Measurements from ENCODE around the gene NPLOC4. TPM values are rescaled to one million over a fixed set of nuclear protein-coding genes. Genes with fewer than 3 reads are reported as not detected.

Gene NPLOC4
- total and polyA plus RNA-seq, 9 of the 15 experiments (the other 6 are each of a cell fraction or from before 2014, with no cell fraction given), result 1.5 to 116 (median 64.5) TPM

GRCh38 chr17:81532490-81533287, 104.2 kb downstream of the NPLOC4 start (continued):
- no peak for TF ChIP-seq STAG1 (CRISPR knock-in tag; IDR thresholded peaks at IDR 0.05; ENCODE audit: borderline replicate concordance)
- TF ChIP-seq ZNF124 (CRISPR knock-in tag; IDR thresholded peaks at IDR 0.05), result no peak
- no peak for TF ChIP-seq SAP30 (IDR thresholded peaks at IDR 0.05; ENCODE audit: borderline replicate concordance, insufficient read depth, low read depth, low read length, poor library complexity, severe bottlenecking)
- TF ChIP-seq SMAD3 (CRISPR knock-in tag; conservative IDR thresholded peaks at IDR 0.05), result no peak
- TF ChIP-seq ZBED1 (IDR thresholded peaks at IDR 0.05), result no peak
- no peak for TF ChIP-seq RUNX1 (IDR thresholded peaks at IDR 0.05; ENCODE audit: low read depth)
- TF ChIP-seq DACH1 (IDR thresholded peaks at IDR 0.05; ENCODE audit: partially characterized antibody), result no peak
- TF ChIP-seq RBM25 (IDR thresholded peaks at IDR 0.05; ENCODE audit: low read depth, low read length, severe bottlenecking), result no peak
- peak; percentile 1 for TF ChIP-seq CREBBP (IDR thresholded peaks at IDR 0.05; ENCODE audit: low read depth, low read length)
- no peak for TF ChIP-seq MED1 (CRISPR knock-in tag; IDR thresholded peaks at IDR 0.05; ENCODE audit: borderline replicate concordance)
- TF ChIP-seq ZNF77 (CRISPR knock-in tag; IDR thresholded peaks at IDR 0.05), result no peak
- TF ChIP-seq HINFP (tag; conservative IDR thresholded peaks at IDR 0.05; ENCODE audit: low read depth), result no peak
- TF ChIP-seq, protein P1, sequence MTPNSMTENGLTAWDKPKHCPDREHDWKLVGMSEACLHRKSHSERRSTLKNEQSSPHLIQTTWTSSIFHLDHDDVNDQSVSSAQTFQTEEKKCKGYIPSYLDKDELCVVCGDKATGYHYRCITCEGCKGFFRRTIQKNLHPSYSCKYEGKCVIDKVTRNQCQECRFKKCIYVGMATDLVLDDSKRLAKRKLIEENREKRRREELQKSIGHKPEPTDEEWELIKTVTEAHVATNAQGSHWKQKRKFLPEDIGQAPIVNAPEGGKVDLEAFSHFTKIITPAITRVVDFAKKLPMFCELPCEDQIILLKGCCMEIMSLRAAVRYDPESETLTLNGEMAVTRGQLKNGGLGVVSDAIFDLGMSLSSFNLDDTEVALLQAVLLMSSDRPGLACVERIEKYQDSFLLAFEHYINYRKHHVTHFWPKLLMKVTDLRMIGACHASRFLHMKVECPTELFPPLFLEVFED (CRISPR knock-in tag; conservative IDR thresholded peaks at IDR 0.05), result peak; percentile 77; the same call in 1 of the 2 replicates
- peak; percentile 24; the same call in 1 of the 2 replicates for TF ChIP-seq OTX1 (CRISPR knock-in tag; IDR thresholded peaks at IDR 0.05)
- TF ChIP-seq FOXO4 (CRISPR knock-in tag; IDR thresholded peaks at IDR 0.05), result no peak
- peak; percentile 60 for TF ChIP-seq POLR2A (conservative IDR thresholded peaks at IDR 0.05)
- TF ChIP-seq ZNF23 (CRISPR knock-in tag; IDR thresholded peaks at IDR 0.05), result no peak
- TF ChIP-seq CC2D1A (IDR thresholded peaks at IDR 0.05), result no peak
- no peak for TF ChIP-seq HMBOX1 (IDR thresholded peaks at IDR 0.05)
- no peak for TF ChIP-seq ZBTB8A (IDR thresholded peaks at IDR 0.05; ENCODE audit: partially characterized antibody)
- no peak for TF ChIP-seq SMAD1 (IDR thresholded peaks at IDR 0.05; ENCODE audit: low read depth, low read length, partially characterized antibody)
- TF ChIP-seq, protein P2, sequence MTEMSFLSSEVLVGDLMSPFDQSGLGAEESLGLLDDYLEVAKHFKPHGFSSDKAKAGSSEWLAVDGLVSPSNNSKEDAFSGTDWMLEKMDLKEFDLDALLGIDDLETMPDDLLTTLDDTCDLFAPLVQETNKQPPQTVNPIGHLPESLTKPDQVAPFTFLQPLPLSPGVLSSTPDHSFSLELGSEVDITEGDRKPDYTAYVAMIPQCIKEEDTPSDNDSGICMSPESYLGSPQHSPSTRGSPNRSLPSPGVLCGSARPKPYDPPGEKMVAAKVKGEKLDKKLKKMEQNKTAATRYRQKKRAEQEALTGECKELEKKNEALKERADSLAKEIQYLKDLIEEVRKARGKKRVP (CRISPR knock-in tag; IDR thresholded peaks at IDR 0.05), result no peak

Measured in K562 (cell line).